ENCODE data around the gene UBE2B. TPM values are rescaled to one million over a fixed set of nuclear protein-coding genes. Genes with fewer than 3 reads are reported as not detected.

UBE2B gene
- total RNA-seq, 1 donor from 2014 or later, result 24.7 TPM

- Histone ChIP-seq H3K27me3 (ENCODE audit: control insufficient read depth, insufficient read depth, low read length) (no peaks in the 10 kb centered on the region), H3K36me3 (ENCODE audit: control insufficient read depth, insufficient read depth, low read length) (no peaks in the 10 kb centered on the region), H3K4me3 (ENCODE audit: low read depth, low read length) (no peak overlapping the region)
- no peak for TF ChIP-seq CTCF (IDR thresholded peaks at IDR 0.05; ENCODE audit: insufficient read depth, low read length, severe bottlenecking)
- no peak for FAIRE-seq
- peak; percentile 57 for DNase-seq (ENCODE audit: low read depth)
Observed at GRCh38 chr5:134440201-134440755, 68.9 kb downstream of the UBE2B start.

Other genes starting within 250 kb of the UBE2B start
- gene SKP1, start 194.6 kb upstream of the UBE2B start, total RNA-seq, result 157 and 293 TPM in 2 replicates
- 109 and 133 TPM in 2 replicates for gene PPP2CA, start 145.5 kb upstream of the UBE2B start, total RNA-seq
- gene CDKL3, start 4.4 kb upstream of the UBE2B start, total RNA-seq, result 0.90 and 1.3 TPM in 2 replicates
- 37.1 and 45.1 TPM in 2 replicates for gene CDKN2AIPNL, start 40.3 kb downstream of the UBE2B start, total RNA-seq
- 12.8 and 17.1 TPM in 2 replicates for gene JADE2, start 154.1 kb downstream of the UBE2B start, total RNA-seq